ENCODE results near the gene LY6G5B.

LY6G5B gene

DNA sequence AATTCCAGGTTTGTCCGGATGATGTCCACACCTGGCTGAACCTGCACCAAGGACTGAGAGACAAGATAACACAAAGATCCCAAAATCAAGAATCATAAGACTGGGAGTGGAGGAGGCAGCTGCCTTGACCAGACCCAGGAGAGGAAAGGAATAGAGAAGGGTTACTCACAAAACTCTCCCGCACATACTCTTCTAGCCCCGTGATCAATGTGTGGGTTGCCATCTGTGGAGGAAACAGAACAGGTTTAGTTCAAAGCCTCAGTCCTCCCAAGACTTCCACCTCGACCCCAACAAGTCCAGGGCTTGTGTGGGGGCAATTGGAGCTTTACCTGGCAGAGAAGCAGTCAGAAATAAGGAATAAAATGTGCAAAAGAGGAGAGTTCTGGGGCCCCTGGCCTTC is 28.4 kb upstream of the LY6G5B start:
- no peak for DNase-seq (ENCODE audit: low read depth)

DNA sequence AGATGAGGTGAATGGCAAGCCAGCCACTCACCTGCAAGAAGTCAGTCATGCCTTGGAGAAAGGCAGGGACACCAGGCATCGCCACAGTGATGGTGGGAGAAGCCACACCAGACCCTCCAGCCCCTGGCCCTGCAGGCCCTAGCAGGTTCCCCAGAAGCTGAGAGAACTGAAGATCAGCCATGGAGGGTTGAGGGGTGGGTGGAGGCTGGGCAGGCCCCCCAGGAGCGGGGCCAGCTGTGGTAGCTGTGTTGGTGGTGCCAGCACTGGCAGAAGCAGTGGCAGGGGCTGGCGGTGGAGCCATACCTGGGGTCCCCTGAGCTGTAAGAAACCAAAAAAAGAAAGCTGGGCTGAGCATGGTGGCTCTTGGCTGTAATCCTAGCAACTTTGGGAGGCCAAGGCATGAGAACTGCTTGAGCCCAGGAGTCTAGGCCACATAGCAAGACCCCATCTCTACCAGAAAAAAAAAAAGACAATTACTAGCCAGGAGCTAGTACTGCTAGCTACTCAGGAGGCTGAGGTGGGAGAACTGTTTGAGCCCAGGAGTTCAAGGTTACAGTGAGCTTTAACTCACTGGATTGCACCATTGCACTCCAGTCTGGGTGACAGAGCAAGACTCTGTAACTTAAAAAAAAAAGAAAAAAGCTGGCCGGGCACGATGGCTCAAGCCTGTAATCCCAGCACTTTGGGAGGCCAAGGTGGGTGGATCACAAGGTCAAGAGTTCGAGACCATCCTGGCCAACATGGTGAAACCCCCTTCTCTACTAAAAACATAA is 26.8 kb upstream of the LY6G5B start:
- DNase-seq (ENCODE audit: low read depth), result no peak

DNA sequence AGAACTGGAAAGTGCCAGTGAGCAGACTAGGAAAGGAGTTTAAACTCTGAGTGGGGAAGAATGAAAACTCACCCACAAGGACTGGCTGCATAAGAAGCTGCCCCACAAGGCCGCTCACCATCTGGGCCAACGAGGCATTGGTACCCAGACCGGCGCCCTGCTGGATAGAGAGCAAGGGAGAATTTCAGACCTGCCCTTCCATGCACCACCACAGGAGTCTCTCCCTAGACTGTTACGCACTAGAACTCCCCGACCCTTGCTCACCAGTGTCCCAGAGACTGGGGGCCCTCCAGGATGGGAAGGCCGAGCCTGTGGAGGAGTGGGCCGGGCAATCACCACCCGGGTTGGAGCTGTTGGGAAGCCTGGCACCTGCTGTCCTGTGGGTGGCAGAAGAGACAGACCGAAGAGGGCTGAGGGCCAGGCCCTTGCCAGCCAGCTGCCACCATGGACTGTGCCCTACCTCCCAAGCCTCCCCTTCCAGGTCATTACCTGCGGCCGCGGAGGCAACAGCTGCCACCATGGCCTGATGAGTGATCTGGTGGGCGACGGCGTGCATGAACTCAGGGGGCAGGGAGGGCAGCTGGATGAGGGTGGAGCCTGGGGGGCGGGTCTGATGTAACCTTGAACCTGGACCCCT is 25.8 kb upstream of the LY6G5B start:
- DNase-seq (ENCODE audit: low read depth), result no peak

DNA sequence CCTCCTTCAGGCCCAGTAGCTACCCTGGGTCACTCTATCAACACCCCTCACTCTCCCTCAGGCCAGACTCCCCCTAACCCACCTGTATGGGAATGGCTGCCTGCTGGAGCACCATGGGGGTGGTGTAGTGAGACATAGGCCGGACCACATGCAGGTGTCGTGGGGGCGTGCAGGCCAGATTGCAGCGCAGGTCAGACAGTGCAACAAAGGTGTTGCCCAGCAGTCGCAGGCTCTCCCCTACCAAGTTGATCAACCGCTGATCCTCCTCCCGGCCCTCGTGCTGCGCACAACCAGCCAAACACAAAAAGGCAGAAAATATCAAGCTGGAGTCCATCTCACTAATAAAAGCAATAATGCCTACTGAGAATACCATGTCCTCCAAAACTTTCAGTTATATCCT is 24.5 kb upstream of the LY6G5B start:
- DNase-seq (ENCODE audit: low read depth), result no peak

DNA sequence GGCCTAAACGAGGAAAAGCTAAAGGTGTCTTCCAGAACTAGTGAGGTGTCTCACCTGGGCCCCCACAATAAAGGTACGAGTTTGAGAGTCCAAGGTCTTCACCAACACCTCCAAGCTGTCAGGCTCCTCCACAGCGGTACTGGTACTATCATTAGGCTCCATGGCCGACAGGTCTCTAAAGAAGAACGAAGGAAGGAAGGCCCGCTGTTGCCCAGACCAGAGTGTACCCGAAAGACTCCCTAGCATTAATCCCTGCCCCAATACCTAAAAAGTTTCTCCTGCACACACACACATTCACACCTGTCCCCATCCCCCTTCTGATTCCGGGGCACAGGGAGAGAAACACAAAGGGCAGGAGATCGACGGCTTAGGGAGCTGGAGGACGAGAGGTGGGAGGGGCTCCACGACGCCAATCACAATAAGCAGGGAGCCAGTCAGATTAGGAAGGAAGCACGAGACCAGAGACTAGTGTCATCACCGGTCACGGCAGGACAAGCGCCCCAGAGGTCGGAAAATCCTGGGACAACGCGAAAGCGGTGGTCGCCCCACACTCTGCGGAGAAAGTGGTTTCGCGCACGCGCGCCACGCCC is 18.1 kb upstream of the LY6G5B start:
- DNase-seq (ENCODE audit: low read depth), result peak; percentile 79

DNA sequence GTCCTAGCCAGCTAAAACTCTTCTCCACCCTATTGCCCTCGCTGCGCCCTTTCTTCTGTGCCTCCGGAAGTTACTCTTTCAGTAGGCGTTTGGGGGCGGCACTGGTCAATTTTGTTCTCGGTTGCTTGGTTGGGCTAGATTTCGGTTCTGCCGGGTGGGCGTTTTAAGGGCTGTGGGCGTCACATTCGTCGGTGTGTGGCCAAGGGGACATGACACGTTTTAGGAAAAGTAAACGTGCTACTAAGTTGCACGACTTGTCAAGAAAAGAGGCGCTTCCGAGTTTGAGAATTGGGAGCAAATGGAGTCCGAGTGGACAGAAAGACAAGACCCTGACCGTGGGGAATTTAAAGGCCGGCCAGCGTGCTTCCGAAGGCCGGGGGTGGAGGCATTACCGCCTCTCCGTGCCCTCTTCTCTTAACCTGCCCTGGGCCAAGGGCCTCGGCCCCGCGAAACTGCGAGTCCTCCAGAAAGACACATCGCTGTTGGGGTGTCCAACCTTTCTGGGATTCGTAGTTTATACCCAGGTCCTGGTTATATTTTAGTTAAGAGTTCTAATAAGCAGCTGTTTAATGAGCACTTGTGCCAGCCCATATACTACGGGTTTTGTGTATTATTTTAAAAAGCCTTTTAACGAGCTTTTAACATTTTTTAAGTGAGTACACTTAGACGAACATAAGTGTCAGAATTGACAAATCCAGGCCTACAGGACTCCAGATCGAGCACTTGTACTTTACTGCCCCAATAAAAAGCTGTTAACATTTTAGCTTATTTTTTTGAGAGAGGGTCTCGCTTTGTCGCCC is 16.7 kb upstream of the LY6G5B start:
- no peak for DNase-seq (ENCODE audit: low read depth)

DNA sequence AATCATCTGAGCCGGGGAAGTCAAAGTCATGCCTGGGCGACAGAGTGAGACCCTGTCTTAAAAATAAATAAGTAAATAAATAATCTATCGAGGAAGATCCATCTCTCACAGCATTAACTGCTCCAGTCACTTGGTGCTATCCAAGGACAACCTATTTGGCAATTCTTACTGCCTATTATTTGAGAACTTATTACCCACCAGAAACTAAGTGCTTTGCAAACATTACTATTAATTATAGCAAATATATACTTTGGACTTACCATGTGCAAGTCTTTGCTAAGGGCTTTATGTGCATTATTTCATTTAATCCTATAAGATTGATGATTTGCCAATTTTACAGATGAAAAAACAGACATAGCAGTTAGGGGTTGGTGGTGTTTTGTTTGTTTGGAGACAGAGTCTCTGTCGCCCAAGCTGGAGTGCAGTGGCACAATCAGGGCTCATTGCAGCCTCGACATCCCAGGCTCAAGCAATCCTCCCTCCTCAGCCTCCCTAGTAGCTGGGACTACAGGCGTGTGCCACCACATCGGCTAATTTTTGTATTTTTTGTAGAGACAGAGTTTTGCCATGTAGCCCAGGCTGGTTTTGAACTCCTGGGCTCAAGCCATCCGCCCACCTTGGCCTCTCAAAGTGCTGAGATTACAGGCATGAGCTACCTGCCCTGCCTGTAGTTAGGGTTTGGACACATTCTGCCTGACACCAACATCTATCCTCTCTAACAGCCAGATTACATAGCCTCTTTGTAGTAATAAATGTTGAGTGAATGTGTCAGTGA is 15.0 kb upstream of the LY6G5B start:
- no peak for DNase-seq (ENCODE audit: low read depth)

DNA sequence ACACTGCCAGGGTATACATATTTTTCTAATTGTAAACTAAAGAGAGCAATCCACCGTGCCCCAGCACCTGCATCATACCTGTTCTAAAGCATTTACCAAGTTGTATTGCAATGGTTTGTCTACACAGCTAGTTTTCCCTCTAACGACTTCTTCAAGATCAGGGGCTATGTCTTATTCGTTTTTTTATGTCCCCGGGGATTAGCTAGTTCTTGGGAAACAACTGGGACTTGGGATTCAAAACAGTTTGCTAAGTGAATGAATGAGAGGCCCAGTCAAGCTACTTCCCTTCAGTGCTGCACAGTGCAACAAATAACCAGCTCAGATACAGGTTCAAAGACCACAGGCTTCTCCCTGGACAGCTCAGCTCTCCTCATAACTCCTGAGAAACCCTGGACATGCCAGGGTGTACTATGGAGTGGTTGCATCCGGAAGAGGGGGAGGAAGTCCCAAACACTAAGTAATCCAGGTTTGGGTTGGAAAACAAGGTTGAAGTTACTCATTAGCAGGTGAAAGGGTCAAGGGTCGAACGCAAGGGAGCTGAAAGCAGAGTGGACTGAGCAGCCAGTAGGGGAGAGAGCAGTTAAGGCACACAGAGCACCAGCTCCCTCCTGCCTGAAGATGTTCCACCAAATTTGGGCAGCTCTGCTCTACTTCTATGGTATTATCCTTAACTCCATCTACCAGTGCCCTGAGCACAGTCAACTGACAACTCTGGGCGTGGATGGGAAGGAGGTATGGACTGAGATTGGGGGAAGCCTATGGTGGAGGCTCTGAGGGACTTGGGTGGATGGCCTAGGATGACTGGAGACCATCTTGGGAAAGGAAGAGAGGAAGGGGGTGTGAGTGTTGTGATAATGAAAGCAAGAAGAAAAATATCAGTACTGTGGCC is 14.2 kb upstream of the LY6G5B start, which contains the start of gene APOM:
APOM (plus strand) TSS at position 546 of the 889 bp plus-strand sequence; CDS start at position 619, 73 bp downstream.
- no peak for DNase-seq (ENCODE audit: low read depth)

DNA sequence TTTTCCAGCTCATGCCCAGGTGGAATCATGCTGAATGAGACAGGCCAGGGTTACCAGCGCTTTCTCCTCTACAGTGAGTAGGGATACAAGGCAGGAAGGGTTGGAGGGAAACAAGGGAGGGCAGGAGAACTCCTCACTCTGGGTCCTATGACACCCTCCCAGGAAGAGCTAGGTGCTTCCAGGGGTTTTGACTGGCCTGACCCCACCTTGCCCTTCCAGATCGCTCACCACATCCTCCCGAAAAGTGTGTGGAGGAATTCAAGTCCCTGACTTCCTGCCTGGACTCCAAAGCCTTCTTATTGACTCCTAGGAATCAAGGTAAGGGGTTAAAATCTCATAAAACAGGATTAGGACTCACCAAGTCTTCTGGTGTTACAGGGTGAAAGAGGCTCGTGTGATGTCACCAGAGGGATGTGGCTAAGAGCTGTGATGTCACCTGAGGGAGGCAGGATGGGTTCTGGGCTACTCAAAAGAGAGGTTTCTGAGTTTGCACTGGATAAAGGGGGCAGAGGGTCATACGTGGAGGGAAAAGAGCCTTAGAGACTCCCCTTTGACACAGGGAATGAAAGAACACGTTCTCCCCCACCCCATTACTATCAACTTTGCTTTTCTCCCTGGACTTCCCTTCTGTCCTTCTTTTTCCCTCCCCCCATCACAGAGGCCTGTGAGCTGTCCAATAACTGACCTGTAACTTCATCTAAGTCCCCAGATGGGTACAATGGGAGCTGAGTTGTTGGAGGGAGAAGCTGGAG is 12.2 kb upstream of the LY6G5B start:
- DNase-seq (ENCODE audit: low read depth), result no peak

DNA sequence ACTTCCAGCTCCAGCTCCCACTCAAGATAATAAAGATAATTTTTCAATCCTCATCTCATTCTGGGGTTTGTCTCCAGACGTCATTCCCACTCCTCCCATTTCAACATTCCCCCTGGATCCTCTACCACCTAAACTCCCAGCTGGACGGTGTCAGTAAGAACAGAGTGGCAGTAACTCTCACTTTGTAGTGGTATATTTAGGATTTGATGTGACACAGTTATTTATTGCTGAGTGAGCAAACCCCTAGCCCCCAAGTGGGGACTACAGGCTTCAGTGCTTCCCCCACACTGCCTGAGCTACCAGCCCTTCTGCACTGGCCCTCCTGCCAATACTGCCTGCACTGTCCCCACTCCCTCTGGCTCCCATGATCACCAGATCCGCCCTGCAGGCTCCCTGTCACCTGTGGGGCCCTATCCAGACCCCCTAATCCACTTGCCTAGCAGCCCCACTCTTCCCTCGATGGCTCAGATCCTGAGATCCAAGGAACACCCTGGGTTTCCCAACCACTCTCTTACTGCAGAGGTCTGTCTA is 11.6 kb upstream of the LY6G5B start:
- DNase-seq (ENCODE audit: low read depth), result no peak

DNA sequence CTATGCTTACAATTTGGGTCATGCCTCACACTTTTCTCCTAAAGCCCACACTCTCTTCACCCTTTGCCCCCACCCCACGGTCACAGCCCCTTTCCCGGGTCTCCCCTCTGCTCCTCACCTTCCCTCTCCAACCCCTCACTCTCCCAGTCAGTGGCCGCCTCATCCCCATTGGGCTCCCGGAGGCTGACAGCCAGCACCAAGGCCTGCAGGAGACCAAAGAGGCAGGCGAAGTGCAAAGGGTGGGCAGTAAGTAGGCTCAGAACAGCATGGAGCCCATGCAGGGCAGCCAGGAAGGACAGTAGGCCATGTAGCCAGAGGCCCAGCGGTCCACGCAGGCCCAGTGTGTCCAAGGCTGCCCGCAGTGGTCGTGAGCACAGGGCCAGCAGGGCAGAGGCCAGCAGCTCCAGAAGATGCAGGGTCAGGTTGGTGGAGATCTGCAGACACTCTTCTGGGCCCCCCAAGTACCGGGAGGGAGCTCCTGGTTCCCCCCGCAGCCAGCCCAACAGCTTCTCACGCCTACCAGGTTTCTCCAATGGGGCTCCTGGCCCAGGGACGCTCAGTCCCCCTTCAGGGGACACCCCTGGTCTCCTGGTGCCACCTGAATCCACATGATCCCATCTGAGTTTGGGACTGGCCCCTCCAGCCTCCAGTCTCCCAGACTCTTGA is 10.7 kb upstream of the LY6G5B start:
- no peak for DNase-seq (ENCODE audit: low read depth)

DNA sequence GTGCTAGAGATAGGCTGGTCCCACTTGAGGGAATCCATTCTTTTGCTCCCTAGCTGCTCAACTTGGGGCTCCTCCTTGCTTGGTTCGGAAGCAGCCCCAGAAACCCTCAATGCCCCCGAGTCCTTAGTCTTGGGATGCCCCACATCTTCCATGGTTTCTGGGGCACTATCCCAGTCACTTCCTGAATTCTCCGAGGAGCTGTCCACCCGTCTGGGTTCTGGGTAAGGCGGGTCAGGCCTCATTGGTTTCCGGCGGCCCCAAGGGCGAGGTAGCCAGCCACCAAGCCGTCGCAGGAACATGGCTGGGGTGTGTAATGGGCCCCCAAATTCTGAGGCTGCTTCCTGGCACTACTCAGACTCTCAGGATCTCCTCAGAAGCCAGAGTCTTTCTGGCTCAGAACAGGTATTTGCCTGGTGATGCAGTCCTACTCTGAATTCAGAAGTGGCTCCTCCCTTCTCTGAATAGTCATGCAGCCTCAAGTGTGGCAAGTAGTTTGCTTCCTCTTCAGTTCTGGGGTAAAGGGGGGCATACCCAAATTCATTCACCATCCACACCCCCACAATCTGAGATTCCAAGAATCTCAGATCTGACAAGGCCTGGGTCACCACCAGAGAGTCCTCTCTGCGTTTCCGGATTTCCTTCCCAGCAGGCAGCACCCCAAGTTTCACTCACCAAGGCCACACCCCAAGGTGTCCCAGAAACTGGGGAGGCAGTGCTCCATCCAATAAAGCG is 10.0 kb upstream of the LY6G5B start:
- DNase-seq (ENCODE audit: low read depth), result peak; percentile 36

DNA sequence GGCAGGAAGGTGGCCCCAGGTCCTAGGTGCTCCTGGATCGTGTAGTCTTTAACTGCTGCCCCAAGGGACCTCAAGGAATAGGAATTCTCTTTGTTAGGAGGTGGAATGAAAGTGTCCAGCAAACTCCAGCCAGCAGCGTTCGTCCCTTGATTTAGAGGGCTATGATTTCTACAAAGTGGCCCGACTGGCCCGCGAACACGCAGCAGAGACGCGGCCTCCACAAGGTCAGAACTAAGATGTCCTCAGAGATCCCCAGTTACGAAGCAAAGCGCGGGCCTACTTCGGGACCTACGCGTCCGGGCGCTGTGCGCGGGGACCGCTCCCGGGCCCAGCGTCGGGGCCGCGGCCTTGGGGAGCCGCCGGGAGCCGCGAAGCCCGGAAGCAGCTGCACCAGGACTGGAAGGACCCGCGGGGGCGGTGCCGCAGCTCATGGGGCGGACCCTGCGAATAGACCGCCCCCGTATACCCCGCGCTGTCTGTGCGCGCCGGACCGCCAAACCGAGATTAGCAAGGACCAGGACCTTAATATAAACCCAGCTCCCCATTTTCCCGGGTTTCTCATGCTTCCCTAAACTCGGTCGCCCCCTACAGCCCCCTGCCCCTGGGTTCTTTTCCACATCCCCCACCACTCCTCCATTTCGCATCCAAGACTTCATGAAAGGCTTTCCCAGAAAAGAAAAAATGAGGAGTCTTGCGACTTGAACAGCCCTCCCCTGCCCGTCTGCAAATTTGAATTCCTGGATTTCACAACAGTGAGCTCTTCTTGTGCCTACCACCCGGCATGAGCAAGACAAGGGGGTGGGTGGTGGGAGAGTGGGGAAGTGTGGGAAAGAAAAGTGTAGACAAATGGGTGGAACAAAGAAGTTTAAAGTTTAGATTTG is 9.2 kb upstream of the LY6G5B start, which contains the start of gene C6orf47:
C6orf47 (minus strand) TSS at position 398 of the 881 bp plus-strand sequence. CDS start 831 bp downstream, outside the sequence.
- DNase-seq (ENCODE audit: low read depth), result peak; percentile 85

DNA sequence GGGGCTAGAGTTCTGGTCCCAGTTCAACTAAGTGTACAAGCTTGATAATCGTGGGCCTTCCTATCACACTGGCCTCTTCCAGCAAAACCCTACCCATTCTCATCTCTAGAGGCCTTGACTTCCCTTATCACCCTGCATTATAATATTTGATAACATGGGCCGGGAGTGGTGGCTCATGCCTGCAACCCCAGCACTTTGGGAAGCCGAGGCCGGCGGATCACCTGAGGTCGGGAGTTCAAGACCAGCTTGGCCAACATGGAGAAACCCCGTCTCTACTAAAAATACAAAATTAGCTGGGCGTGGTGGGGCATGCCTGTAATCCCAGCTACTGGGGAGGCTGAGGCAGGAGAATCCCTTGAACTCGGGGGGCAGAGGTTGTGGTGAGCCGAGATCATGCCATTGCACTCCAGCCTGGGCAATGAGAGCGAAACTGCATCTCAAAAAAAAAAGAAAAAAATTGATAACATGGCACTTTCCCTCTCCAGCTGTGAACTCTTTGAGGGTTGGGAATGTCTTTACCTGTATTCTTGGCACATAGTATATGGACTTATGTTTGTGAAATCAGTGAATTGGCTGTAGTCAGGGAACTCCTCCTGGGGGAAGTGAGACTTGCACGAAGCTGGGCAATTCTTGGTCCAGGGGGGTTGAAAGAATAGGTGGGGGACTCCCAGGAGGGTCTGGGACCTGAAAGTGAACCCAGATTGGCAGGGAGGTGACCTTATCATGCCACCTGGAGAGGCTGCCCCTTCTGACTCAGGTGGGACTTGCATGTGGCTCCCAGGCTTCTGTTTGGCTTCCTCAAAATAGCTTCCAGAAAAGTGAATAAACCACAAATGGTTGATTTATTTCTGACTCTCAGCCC is 8.3 kb upstream of the LY6G5B start:
- no peak for DNase-seq (ENCODE audit: low read depth)

DNA sequence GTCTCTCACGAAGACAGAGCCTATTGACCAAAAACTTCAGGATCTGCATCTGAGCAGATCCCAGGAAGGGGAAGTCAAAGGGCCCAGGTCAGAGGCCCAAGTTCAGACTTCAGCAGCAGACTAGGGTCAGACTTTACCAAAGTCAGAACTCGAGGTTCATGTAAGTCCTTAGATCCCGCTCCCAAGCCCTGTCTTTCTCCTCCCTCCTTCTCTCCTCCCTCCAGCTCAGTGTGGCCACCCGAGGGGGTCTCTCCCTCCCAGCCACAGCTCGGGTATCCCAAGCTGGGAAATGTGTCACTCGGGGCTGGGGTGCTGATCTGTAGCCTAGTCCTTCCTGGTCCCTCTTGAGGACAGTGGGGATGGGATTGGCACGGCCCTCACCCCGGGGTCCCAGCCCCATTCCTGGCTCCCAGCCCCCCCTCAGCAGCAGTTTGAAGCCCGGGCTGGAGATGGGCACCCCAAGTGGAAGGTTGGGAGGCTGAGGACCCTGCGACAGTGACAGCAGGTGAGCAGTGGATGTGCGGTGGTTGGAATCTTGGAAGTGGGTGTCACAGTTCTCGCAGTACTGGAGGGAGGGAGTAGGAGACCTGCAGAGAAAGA is 7.6 kb upstream of the LY6G5B start:
- DNase-seq (ENCODE audit: low read depth), result no peak

All from iris pigment epithelial cell (primary cell).